Measurements from ENCODE around the gene ALOX5. TPM values are rescaled to one million over a fixed set of nuclear protein-coding genes. Genes with fewer than 3 reads are reported as not detected.

ALOX5 gene
- total RNA-seq (2022; extraction: Qiagen RNA extraction; ENCODE audit: low read depth): 0.16 to 0.35 TPM (median 0.22 TPM) in 5 replicates

DNA sequence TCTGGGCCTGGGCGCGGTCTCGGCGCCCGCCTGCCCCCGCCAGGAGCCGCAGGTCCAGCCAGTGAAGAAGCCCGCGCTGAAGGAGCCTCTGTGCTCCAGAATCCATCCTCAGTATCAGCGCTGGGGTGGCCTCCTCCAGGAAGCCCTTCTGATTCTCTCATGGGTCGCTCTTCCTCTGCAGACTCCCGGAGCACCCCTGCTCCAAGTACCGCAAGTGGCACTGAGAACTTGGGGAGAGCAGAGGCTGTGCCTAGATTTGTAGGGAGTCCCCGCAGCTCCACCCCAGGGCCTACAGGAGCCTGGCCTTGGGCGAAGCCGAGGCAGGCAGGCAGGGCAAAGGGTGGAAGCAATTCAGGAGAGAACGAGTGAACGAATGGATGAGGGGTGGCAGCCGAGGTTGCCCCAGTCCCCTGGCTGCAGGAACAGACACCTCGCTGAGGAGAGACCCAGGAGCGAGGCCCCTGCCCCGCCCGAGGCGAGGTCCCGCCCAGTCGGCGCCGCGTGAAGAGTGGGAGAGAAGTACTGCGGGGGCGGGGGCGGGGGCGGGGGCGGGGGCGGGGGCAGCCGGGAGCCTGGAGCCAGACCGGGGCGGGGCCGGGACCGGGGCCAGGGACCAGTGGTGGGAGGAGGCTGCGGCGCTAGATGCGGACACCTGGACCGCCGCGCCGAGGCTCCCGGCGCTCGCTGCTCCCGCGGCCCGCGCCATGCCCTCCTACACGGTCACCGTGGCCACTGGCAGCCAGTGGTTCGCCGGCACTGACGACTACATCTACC, at the start of gene ALOX5:
ALOX5 (plus strand) TSS at position 641 of the 774 bp plus-strand sequence; CDS start at position 705, 64 bp downstream.

Other genes starting within 250 kb of the ALOX5 start
- gene OR13A1, start 58.6 kb upstream of the ALOX5 start, total RNA-seq (2022; extraction: Qiagen RNA extraction; ENCODE audit: low read depth): not detected in 5 replicates

Measured in A549 treated with ZK216348 at 1 μM for 4 hours (cell line).